Activated CD4-positive, alpha-beta memory T cell treated with anti-CD3 and anti-CD28 coated beads for 36 hours (primary cell): ENCODE results near the gene C20orf96. TPM values are rescaled to one million over a fixed set of nuclear protein-coding genes. Genes with fewer than 3 reads are reported as not detected.
"Not testable (repeated sequence)": the region's sequence is repeated elsewhere in the genome, so short reads cannot be mapped to it uniquely, and the experiment has no call there.

Experiments used
- CTCF ChIA-PET: fragments of 350-600 bp; sonication (Branson Sonifier 250); formaldehyde crosslinking; loops from one replicate; lab custom pipeline; 2021; ENCODE audit warnings: antibody characterized with exemption, inconsistent platforms; lab: Charles Lee
- POLR2A ChIA-PET: fragments of 350-600 bp; sonication (Branson Sonifier 250); formaldehyde crosslinking; loops from one replicate; lab custom pipeline; 2021; ENCODE audit warnings: antibody characterized with exemption; lab: Charles Lee
- DNase-seq: peaks from one replicate; pipeline ENCODE4 v3.0.0-alpha.2; 2020
- H3K27ac Mint-ChIP-seq: one replicate; pipeline ENCODE4 v1.8.0; 2021; ENCODE audit warnings: mixed read lengths
- H3K27me3 Mint-ChIP-seq: one replicate; pipeline ENCODE4 v1.8.0; 2021; ENCODE audit warnings: mixed read lengths
- H3K36me3 Mint-ChIP-seq: one replicate; pipeline ENCODE4 v1.8.0; 2021; ENCODE audit warnings: mixed read lengths
- H3K4me1 Mint-ChIP-seq: one replicate; pipeline ENCODE4 v1.8.0; 2021; ENCODE audit warnings: low read depth, mixed read lengths
- H3K4me3 Mint-ChIP-seq: one replicate; pipeline ENCODE4 v1.8.0; 2021; ENCODE audit warnings: mild to moderate bottlenecking, mixed read lengths
- H3K9me3 Mint-ChIP-seq: one replicate; pipeline ENCODE4 v1.8.0; 2021; ENCODE audit warnings: mixed read lengths
- intact Hi-C: fragments of 100-400 bp; cut with micrococcal nuclease; formaldehyde crosslinking; loops from one replicate; pipeline ENCODE4 v1.15.1; 2023
- total RNA-seq, 2 experiments: library from RNA; stranded (reverse); gene quantifications; one replicate each; pipeline ENCODE4 v1.2.3, GENCODE V29; 2021

Gene C20orf96
- 1 to 10 TPM; 5.4 to 6.4 TPM for total RNA-seq

GRCh38 chr20:290084-290831 lies at the start of gene C20orf96:
C20orf96 (minus strand) TSS chr20:290750; CDS start chr20:290610, 140 bp downstream.
- POLR2A ChIA-PET: no interaction called here
- intact Hi-C loops: no loop called here
- peak; percentile 92 for DNase-seq
- peaks cover 5% of the 10 kb centered on the region for H3K4me1 Mint-ChIP-seq
- no peak within 1 kb of the TSS for H3K4me3 Mint-ChIP-seq
- no peaks in the 10 kb centered on the region for H3K27me3 Mint-ChIP-seq
- H3K36me3 Mint-ChIP-seq: no peaks in the 10 kb centered on the region
- CTCF ChIA-PET: no interaction called here
- no peaks in the 10 kb centered on the region for H3K9me3 Mint-ChIP-seq
- H3K27ac Mint-ChIP-seq: peak within 1 kb of the TSS; percentile 49

- POLR2A ChIA-PET, H3K27me3 Mint-ChIP-seq, H3K4me3 Mint-ChIP-seq, DNase-seq, H3K36me3 Mint-ChIP-seq, H3K9me3 Mint-ChIP-seq, CTCF ChIA-PET, intact Hi-C loops, H3K4me1 Mint-ChIP-seq, H3K27ac Mint-ChIP-seq: not testable (repeated sequence)
Observed at GRCh38 chr20:336040-336439, 45.5 kb upstream of the C20orf96 start.

GRCh38 chr20:334578-334977 lies 44.0 kb upstream of the C20orf96 start:
- no peak for DNase-seq
- H3K4me1 Mint-ChIP-seq: peaks cover 4% of the 10 kb centered on the region
- intact Hi-C loops: no loop called here
- no peaks in the 10 kb centered on the region for H3K27me3 Mint-ChIP-seq
- no peaks in the 10 kb centered on the region for H3K36me3 Mint-ChIP-seq
- ChIA-PET POLR2A (no interaction called here), CTCF (interaction anchor here (2.5 kb wide), 1 partner anchor 20 kb away, joined by 6 read pairs; no protein-coding TSS in a partner anchor)
- no peak overlapping the region for H3K4me3 Mint-ChIP-seq
- no peaks in the 10 kb centered on the region for H3K9me3 Mint-ChIP-seq
- no peak overlapping the region for H3K27ac Mint-ChIP-seq

- DNase-seq: peak; percentile 73
- intact Hi-C loops: loop anchor here (1.0 to 2.0 kb wide), 2 partner anchors 64 to 121 kb away; no protein-coding TSS in a partner anchor
- H3K27me3 Mint-ChIP-seq: no peaks in the 10 kb centered on the region
- no peak overlapping the region for H3K27ac Mint-ChIP-seq
- H3K4me3 Mint-ChIP-seq: no peak overlapping the region
- ChIA-PET POLR2A (interaction anchor here (1.0 kb wide), 1 partner anchor 29 kb away, joined by 4 read pairs; no protein-coding TSS in a partner anchor), CTCF (interaction anchor here (0.6 to 5.1 kb wide), 39 partner anchors 9 to 213 kb away, joined by 3 to 37 read pairs (median 4); partner anchors contain the start of genes CSNK2A1, NRSN2, TBC1D20 and ZCCHC3)
- peaks cover 7% of the 10 kb centered on the region for H3K4me1 Mint-ChIP-seq
- H3K9me3 Mint-ChIP-seq: no peaks in the 10 kb centered on the region
- H3K36me3 Mint-ChIP-seq: no peaks in the 10 kb centered on the region
Observed at GRCh38 chr20:330233-331149, 39.9 kb upstream of the C20orf96 start.

GRCh38 chr20:329851-330232 lies 39.3 kb upstream of the C20orf96 start:
- DNase-seq: no peak
- H3K27me3 Mint-ChIP-seq: no peaks in the 10 kb centered on the region
- H3K36me3 Mint-ChIP-seq: no peaks in the 10 kb centered on the region
- H3K27ac Mint-ChIP-seq: no peak overlapping the region
- ChIA-PET POLR2A (no interaction called here), CTCF (interaction anchor here (0.6 to 5.1 kb wide), 21 partner anchors 9 to 214 kb away, joined by 3 to 37 read pairs (median 5); partner anchors contain the start of genes CSNK2A1, NRSN2, TBC1D20 and ZCCHC3)
- intact Hi-C loops: loop anchor here (1.0 to 2.0 kb wide), 2 partner anchors 63 to 121 kb away; no protein-coding TSS in a partner anchor
- peaks cover 9% of the 10 kb centered on the region for H3K4me1 Mint-ChIP-seq
- H3K9me3 Mint-ChIP-seq: no peaks in the 10 kb centered on the region
- H3K4me3 Mint-ChIP-seq: no peak overlapping the region

GRCh38 chr20:328975-329695 lies 38.6 kb upstream of the C20orf96 start:
- H3K36me3 Mint-ChIP-seq: no peaks in the 10 kb centered on the region
- ChIA-PET CTCF (interaction anchor here (0.6 to 5.1 kb wide), 16 partner anchors 8 to 205 kb away, joined by 3 to 37 read pairs (median 7); partner anchors contain the start of genes NRSN2, TBC1D20 and ZCCHC3), POLR2A (no interaction called here)
- DNase-seq: no peak
- no peak overlapping the region for H3K4me3 Mint-ChIP-seq
- H3K27me3 Mint-ChIP-seq: no peaks in the 10 kb centered on the region
- intact Hi-C loops: no loop called here
- H3K9me3 Mint-ChIP-seq: no peaks in the 10 kb centered on the region
- peaks cover 12% of the 10 kb centered on the region for H3K4me1 Mint-ChIP-seq
- no peak overlapping the region for H3K27ac Mint-ChIP-seq

- H3K27me3 Mint-ChIP-seq: no peaks in the 10 kb centered on the region
- H3K36me3 Mint-ChIP-seq: no peaks in the 10 kb centered on the region
- ChIA-PET POLR2A (no interaction called here), CTCF (interaction anchor here (0.8 to 5.1 kb wide), 3 partner anchors 18 to 59 kb away, joined by 3 to 37 read pairs (median 25); partner anchors contain the start of gene NRSN2)
- no peak for DNase-seq
- intact Hi-C loops: no loop called here
- peak overlapping the region; percentile 76 for H3K4me3 Mint-ChIP-seq
- peaks cover 18% of the 10 kb centered on the region for H3K4me1 Mint-ChIP-seq
- H3K9me3 Mint-ChIP-seq: no peaks in the 10 kb centered on the region
- H3K27ac Mint-ChIP-seq: no peak overlapping the region
Observed at GRCh38 chr20:328027-328974, 37.8 kb upstream of the C20orf96 start.

- no peaks in the 10 kb centered on the region for H3K9me3 Mint-ChIP-seq
- ChIA-PET CTCF (no interaction called here), POLR2A (interaction anchor here (0.7 kb wide), 1 partner anchor 12 kb away, joined by 3 read pairs; no protein-coding TSS in a partner anchor)
- peak; percentile 78 for DNase-seq
- peak overlapping the region; percentile 76 for H3K4me3 Mint-ChIP-seq
- H3K27me3 Mint-ChIP-seq: no peaks in the 10 kb centered on the region
- no peak overlapping the region for H3K27ac Mint-ChIP-seq
- H3K36me3 Mint-ChIP-seq: no peaks in the 10 kb centered on the region
- intact Hi-C loops: no loop called here
- peaks cover 18% of the 10 kb centered on the region for H3K4me1 Mint-ChIP-seq
Observed at GRCh38 chr20:327186-328026, 36.9 kb upstream of the C20orf96 start.

GRCh38 chr20:326645-327185 lies 36.2 kb upstream of the C20orf96 start:
- CTCF ChIA-PET: no interaction called here
- Mint-ChIP-seq H3K4me3 (peak overlapping the region; percentile 76), H3K4me1 (peaks cover 18% of the 10 kb centered on the region), H3K27me3 (no peaks in the 10 kb centered on the region), H3K9me3 (no peaks in the 10 kb centered on the region), H3K27ac (no peak overlapping the region), H3K36me3 (no peaks in the 10 kb centered on the region)
- POLR2A ChIA-PET: interaction anchor here (0.7 to 3.1 kb wide), 3 partner anchors 13 to 30 kb away, joined by 3 to 17 read pairs (median 3); partner anchors contain the start of gene ZCCHC3
- intact Hi-C loops: no loop called here
- DNase-seq: no peak
